Measurements from ENCODE around the gene PELI3.

The PELI3 gene

DNA sequence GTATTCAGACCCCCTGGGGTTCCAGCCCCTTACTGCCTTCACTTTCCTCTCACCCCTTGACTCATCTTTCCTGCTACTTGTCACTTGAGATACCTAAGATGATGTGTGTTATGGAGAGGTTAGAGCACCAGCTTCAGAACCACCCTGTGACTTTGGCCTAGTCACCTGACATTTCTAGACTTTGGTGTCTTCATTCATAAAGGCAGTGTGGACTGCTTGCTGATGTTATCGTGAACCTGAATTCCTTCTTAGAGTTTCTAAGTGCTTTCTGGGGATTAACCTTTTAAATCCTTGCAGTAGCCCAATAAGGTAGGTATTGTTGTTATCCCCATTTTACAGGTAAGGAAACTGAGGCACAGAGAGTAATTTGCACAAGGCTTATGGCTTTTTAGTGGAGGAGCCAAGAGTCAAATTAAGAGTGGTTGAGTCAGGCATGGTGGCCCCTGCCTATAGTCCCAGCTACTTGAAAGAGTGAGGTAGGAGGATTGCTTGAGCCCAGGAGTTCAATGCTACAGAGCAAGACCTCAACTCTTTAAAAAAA, 38.6 kb downstream of the PELI3 start:
- TF ChIP-seq CTCF (IDR thresholded peaks at IDR 0.05; ENCODE audit: low read depth, low read length), result no peak
- no peak overlapping the region for H3K4me3 ChIP-seq (replicated peaks in 1 of 2; ENCODE audit: low read depth in 2 of 2, low read length in 2 of 2)
- DNase-seq (ENCODE audit: low read depth in 2 of 2), result no peak

- TF ChIP-seq CTCF (IDR thresholded peaks at IDR 0.05; ENCODE audit: low read depth, low read length), result no peak
- no peak overlapping the region for H3K4me3 ChIP-seq (replicated peaks in 1 of 2; ENCODE audit: low read depth in 2 of 2, low read length in 2 of 2)
- no peak for DNase-seq (ENCODE audit: low read depth in 2 of 2)
Observed at GRCh38 chr11:66509131-66509561, 42.4 kb downstream of the PELI3 start.

GRCh38 chr11:66510271-66510989, 43.7 kb downstream of the PELI3 start, which contains the start of gene BBS1:
TSS of gene BBS1 (plus strand) at chr11:66510635. CDS start at chr11:66510660, 25 bp downstream.
- no peak for TF ChIP-seq CTCF (IDR thresholded peaks at IDR 0.05; ENCODE audit: low read depth, low read length)
- DNase-seq (ENCODE audit: low read depth in 2 of 2), result peak; percentile 79 to 80
- peak within 1 kb of the TSS; percentile 75 to 83 for H3K4me3 ChIP-seq (replicated peaks in 1 of 2; ENCODE audit: low read depth in 2 of 2, low read length in 2 of 2)

- DNase-seq (ENCODE audit: low read depth in 2 of 2), result no peak
- no peak for TF ChIP-seq CTCF (IDR thresholded peaks at IDR 0.05; ENCODE audit: low read depth, low read length)
- peak overlapping the region; percentile 75 to 83 for H3K4me3 ChIP-seq (replicated peaks in 1 of 2; ENCODE audit: low read depth in 2 of 2, low read length in 2 of 2)
Observed at GRCh38 chr11:66510990-66511339, 44.3 kb downstream of the PELI3 start.

DNA sequence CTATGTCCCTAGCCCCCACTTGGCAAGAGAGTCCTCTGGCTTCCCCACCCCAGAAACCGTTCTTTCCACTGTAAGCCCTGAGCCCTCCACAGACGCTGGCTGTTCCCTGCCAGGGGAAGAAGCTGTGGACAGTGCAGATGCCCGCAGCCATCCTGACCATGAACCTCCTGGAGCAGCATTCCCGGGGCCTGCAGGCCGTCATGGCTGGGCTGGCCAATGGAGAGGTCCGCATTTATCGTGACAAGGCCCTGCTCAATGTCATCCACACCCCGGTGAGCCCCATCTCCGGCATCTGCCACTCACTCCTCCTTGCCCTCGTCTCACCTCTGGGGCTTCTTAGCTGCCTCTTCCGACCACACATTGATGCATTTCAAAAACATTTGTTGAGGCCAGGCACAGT, 56.9 kb downstream of the PELI3 start:
- no peak for DNase-seq (ENCODE audit: low read depth in 2 of 2)
- H3K4me3 ChIP-seq (replicated peaks in 1 of 2; ENCODE audit: low read depth in 2 of 2, low read length in 2 of 2), result no peak overlapping the region
- no peak for TF ChIP-seq CTCF (IDR thresholded peaks at IDR 0.05; ENCODE audit: low read depth, low read length)

- no peak for TF ChIP-seq CTCF (IDR thresholded peaks at IDR 0.05; ENCODE audit: low read depth, low read length)
- no peak overlapping the region for H3K4me3 ChIP-seq (replicated peaks in 1 of 2; ENCODE audit: low read depth in 2 of 2, low read length in 2 of 2)
- no peak for DNase-seq (ENCODE audit: low read depth in 2 of 2)
Observed at GRCh38 chr11:66524304-66525040, 57.8 kb downstream of the PELI3 start.

Data from cardiac fibroblast (primary cell).